Peyer's patch (tissue), 4 donors: ENCODE results near the gene RAB5A.

Experiments
- CTCF ChIP-seq, 6 experiments: fragments of 450-650 bp in 4 of 6; fragments of 200-600 bp in 2 of 6; sonication (generic) in 1 of 6; IDR thresholded peaks; one replicate each; pipeline ENCODE4 v1.5.1; 2017 to 2019; ENCODE audit warnings: antibody characterized with exemption in 6 of 6, mild to moderate bottlenecking in 3 of 6, moderate library complexity in 1 of 6
- POLR2A ChIP-seq, 2 donors: fragments of 450-650 bp; IDR thresholded peaks; one replicate each; pipeline ENCODE4 v1.5.1; 2017; ENCODE audit warnings: antibody characterized with exemption in 2 of 2, mild to moderate bottlenecking in 2 of 2, moderate library complexity in 2 of 2

- TF ChIP-seq CTCF (IDR thresholded peaks at IDR 0.05) (no peak), POLR2A (IDR thresholded peaks at IDR 0.05) (no peak)
Measured at GRCh38 chr3:20001932-20002331, 55.0 kb downstream of the RAB5A start.
